Measurements from ENCODE around the gene CD58. TPM values are rescaled to one million over a fixed set of nuclear protein-coding genes. Genes with fewer than 3 reads are reported as not detected.

The CD58 gene
- total and polyA plus RNA-seq, 2 of the 4 experiments (the other 2 are of a cell fraction): 5.4 to 5.7 TPM

- DNase-seq: no peak
- CTCF ChIA-PET: interaction anchor here (1.8 kb wide), 1 partner anchor 9 kb away, joined by 7 read pairs; no protein-coding TSS in a partner anchor
- no peak overlapping the region for H3K4ac ChIP-seq (ENCODE audit: low read depth, low read length)
Measured at GRCh38 chr1:116493484-116494352, 77.1 kb downstream of the CD58 start.

More at GRCh38 chr1:116493484-116494352, 77.1 kb downstream of the CD58 start:
- Histone ChIP-seq H3K9me1 (ENCODE audit: insufficient read depth, low read length) (no peaks in the 10 kb centered on the region), H3K79me1 (ENCODE audit: low read depth in 1 of 2, low read length in 2 of 2) (no peaks in the 10 kb centered on the region), H4K20me1 (ENCODE audit: insufficient read depth, low read length) (no peaks in the 10 kb centered on the region), H3K18ac (ENCODE audit: low read depth, low read length) (no peak overlapping the region), H3K27ac (ENCODE audit: insufficient read depth, low read length) (no peak overlapping the region), H3K14ac (replicated peaks; ENCODE audit: low read depth, low read length) (no peak overlapping the region), H2BK20ac (ENCODE audit: low read depth, low read length) (no peak overlapping the region), H3K4me3 (ENCODE audit: insufficient read depth, low read depth, low read length) (no peak overlapping the region), H4K91ac (ENCODE audit: insufficient read depth, low read depth, low read length) (no peak overlapping the region), H3K4me1 (ENCODE audit: control insufficient read depth, insufficient read depth, low read length) (peaks cover 15% of the 10 kb centered on the region), H3K4me2 (ENCODE audit: low read depth, low read length) (no peak overlapping the region), H2AK9ac (replicated peaks; ENCODE audit: low read depth, low read length, poor library complexity) (no peak overlapping the region), H3K9ac (ENCODE audit: low read depth, low read length) (no peak overlapping the region), H2AK5ac (ENCODE audit: low read depth, low read length) (no peak overlapping the region), H3K9me3 (ENCODE audit: control insufficient read depth, insufficient read depth, low read length) (no peaks in the 10 kb centered on the region), H4K8ac (ENCODE audit: low read depth in 2 of 2, low read length in 2 of 2) (no peak overlapping the region), H2BK15ac (ENCODE audit: low read depth, low read length) (no peak overlapping the region), H2BK5ac (ENCODE audit: low read depth, low read length, poor library complexity, severe bottlenecking) (no peak overlapping the region), H3K36me3 (ENCODE audit: control insufficient read depth, insufficient read depth, low read length) (no peaks in the 10 kb centered on the region), H3K27me3 (ENCODE audit: control insufficient read depth, insufficient read depth, low read length) (no peaks in the 10 kb centered on the region), H2BK120ac (ENCODE audit: low read depth, low read length) (no peak overlapping the region), H2AFZ (replicated peaks; ENCODE audit: low read length, poor library complexity) (no peak overlapping the region), H3K56ac (ENCODE audit: extremely low read depth, insufficient read depth, low read length) (no peak overlapping the region), H4K5ac (ENCODE audit: low read depth, low read length) (no peak overlapping the region), H3K23ac (ENCODE audit: low read depth, low read length) (no peak overlapping the region)
- no TSS peak for BruUV-seq (replicated peaks)
- POLR2A ChIA-PET (ENCODE audit: unreplicated experiment): no interaction called here
- in situ Hi-C loops (cut with MboI; ENCODE audit: low sequenced_read_pairs): loop anchor here (10.0 kb wide), 2 partner anchors 359 to 689 kb away; no protein-coding TSS in a partner anchor
- ATAC-seq (ENCODE audit: low read depth): no peak
- intact Hi-C loops (cut with micrococcal nuclease): no loop called here
- TF ChIP-seq MXI1 (IDR thresholded peaks at IDR 0.05; ENCODE audit: borderline replicate concordance, low read depth, low read length) (no peak), SMC3 (IDR thresholded peaks at IDR 0.05; ENCODE audit: low read depth, low read length) (no peak), MAZ (IDR thresholded peaks at IDR 0.05; ENCODE audit: borderline replicate concordance, low read depth, low read length) (no peak), CTCF (conservative IDR thresholded peaks at IDR 0.05; ENCODE audit: low read depth, low read length) (no peak), CEBPB (IDR thresholded peaks at IDR 0.05; ENCODE audit: low read depth, low read length) (no peak), RAD21 (IDR thresholded peaks at IDR 0.05; ENCODE audit: low read length) (no peak), POLR2A (IDR thresholded peaks at IDR 0.05; ENCODE audit: low read depth, low read length) (no peak)
- TF ChIP-seq, protein P1, sequence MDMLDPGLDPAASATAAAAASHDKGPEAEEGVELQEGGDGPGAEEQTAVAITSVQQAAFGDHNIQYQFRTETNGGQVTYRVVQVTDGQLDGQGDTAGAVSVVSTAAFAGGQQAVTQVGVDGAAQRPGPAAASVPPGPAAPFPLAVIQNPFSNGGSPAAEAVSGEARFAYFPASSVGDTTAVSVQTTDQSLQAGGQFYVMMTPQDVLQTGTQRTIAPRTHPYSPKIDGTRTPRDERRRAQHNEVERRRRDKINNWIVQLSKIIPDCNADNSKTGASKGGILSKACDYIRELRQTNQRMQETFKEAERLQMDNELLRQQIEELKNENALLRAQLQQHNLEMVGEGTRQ (IDR thresholded peaks at IDR 0.05; ENCODE audit: low read depth, low read length): no peak
- 87% methylated on average over 13 of the region's 29 CpGs; no CpG with 5 or more reads in 1 of the 2 experiments for WGBS, 2 experiments (ENCODE audit: extremely low coverage in 2 of 2, insufficient read length in 1 of 2)
- dilution Hi-C loops (cut with HindIII; ENCODE audit: low sequenced_read_pairs, unreplicated experiment): no loop called here
